ENCODE measurements around the gene GUK1. TPM values are rescaled to one million over a fixed set of nuclear protein-coding genes. Genes with fewer than 3 reads are reported as not detected.
A peak's percentile ranks its signal among the peaks of the same experiment; 100 is the strongest.

Gene GUK1
- total RNA-seq, result 114 and 115 TPM in 2 replicates
- long read RNA-seq, transcript GUK1-201 (9 exons, 1,084 nt), result major isoform, 11 of 15 reads
- long read RNA-seq, partial matches to known transcripts, result 2 of 15 reads
- long read RNA-seq, other reads (novel, unspliced or antisense), result 0 of 15 reads

DNA sequence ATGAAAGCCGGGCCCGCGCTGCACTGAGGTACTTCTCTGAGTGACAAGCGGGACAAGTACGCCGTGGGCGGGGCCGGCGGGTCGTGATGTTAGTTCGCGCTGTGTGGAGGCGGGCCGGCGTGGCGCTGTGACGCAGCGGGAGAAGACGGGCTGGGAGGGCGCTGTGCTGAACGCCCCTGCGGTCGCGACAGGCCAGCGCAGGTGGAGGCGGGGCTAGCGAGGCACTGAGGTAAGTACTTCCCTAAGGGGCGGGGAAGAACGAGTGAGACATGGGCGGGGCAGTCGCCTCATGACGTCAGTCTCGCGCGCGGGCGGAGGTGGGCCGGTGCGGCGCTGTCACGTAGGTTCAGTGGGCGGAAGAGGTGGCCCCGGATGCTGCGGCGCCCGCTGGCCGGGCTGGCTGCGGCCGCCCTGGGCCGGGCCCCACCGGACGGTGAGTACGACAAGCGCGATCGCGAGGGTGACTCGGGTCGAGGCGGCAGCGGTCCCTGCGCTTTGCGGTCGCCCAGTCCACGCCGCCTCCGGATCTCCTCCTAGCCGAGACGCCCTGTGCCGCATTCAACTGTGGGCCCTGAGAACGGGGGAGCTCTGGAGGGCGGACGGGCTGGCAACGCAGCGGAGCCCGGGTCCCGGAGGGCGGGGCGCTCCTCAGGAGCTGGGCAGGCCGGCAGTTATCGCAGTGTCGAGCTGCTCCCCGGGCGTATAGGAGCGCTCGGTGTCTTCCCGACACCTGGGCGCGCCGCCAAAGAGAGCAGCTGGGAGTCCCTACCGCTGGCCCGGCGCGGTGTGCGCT is at the start of gene GUK1:
TSS of gene GUK1 (plus strand) at position 349 of the 793 bp plus-strand sequence. CDS start at position 373, 24 bp downstream.
- no peaks in the 10 kb centered on the region for H3K36me3 Mint-ChIP-seq (ENCODE audit: low read depth)
- no peaks in the 10 kb centered on the region for H3K9me3 Mint-ChIP-seq
- H3K27ac Mint-ChIP-seq (ENCODE audit: unreplicated experiment), result peak within 1 kb of the TSS; percentile 81
- H3K4me3 Mint-ChIP-seq, result peak within 1 kb of the TSS; percentile 93
- peaks cover 17% of the 10 kb centered on the region for H3K4me1 Mint-ChIP-seq
- peaks cover 44% of the 10 kb centered on the region for H3K27me3 Mint-ChIP-seq (ENCODE audit: low read depth)
- DNase-seq (ENCODE audit: low read depth, low spot score), result peak; percentile 98
- TF ChIP-seq, protein P1, sequence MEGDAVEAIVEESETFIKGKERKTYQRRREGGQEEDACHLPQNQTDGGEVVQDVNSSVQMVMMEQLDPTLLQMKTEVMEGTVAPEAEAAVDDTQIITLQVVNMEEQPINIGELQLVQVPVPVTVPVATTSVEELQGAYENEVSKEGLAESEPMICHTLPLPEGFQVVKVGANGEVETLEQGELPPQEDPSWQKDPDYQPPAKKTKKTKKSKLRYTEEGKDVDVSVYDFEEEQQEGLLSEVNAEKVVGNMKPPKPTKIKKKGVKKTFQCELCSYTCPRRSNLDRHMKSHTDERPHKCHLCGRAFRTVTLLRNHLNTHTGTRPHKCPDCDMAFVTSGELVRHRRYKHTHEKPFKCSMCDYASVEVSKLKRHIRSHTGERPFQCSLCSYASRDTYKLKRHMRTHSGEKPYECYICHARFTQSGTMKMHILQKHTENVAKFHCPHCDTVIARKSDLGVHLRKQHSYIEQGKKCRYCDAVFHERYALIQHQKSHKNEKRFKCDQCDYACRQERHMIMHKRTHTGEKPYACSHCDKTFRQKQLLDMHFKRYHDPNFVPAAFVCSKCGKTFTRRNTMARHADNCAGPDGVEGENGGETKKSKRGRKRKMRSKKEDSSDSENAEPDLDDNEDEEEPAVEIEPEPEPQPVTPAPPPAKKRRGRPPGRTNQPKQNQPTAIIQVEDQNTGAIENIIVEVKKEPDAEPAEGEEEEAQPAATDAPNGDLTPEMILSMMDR (conservative IDR thresholded peaks at IDR 0.05), result peak; percentile 45

- Mint-ChIP-seq H3K9me3 (peaks cover 9% of the 10 kb centered on the region), H3K27me3 (ENCODE audit: low read depth) (no peaks in the 10 kb centered on the region), H3K27ac (ENCODE audit: unreplicated experiment) (peak overlapping the region; percentile 50), H3K4me3 (peak overlapping the region; percentile 23), H3K4me1 (peaks cover 47% of the 10 kb centered on the region), H3K36me3 (ENCODE audit: low read depth) (peaks cover 30% of the 10 kb centered on the region)
- TF ChIP-seq, protein P1 (conservative IDR thresholded peaks at IDR 0.05), result no peak
- DNase-seq (ENCODE audit: low read depth, low spot score), result no peak
Measured at GRCh38 chr1:228090613-228091081, 49.4 kb upstream of the GUK1 start.

- DNase-seq (ENCODE audit: low read depth, low spot score), result no peak
- Mint-ChIP-seq H3K4me3 (peak overlapping the region; percentile 26), H3K9me3 (peaks cover 11% of the 10 kb centered on the region), H3K36me3 (ENCODE audit: low read depth) (peaks cover 34% of the 10 kb centered on the region), H3K27me3 (ENCODE audit: low read depth) (no peaks in the 10 kb centered on the region), H3K4me1 (peaks cover 46% of the 10 kb centered on the region), H3K27ac (ENCODE audit: unreplicated experiment) (no peak overlapping the region)
- TF ChIP-seq, protein P1 (conservative IDR thresholded peaks at IDR 0.05), result no peak
Measured at GRCh38 chr1:228091084-228091483, 49.0 kb upstream of the GUK1 start.

GRCh38 chr1:228092342-228093049 is 47.6 kb upstream of the GUK1 start:
- Mint-ChIP-seq H3K4me3 (no peak overlapping the region), H3K27me3 (ENCODE audit: low read depth) (no peaks in the 10 kb centered on the region), H3K36me3 (ENCODE audit: low read depth) (peaks cover 38% of the 10 kb centered on the region), H3K4me1 (peaks cover 36% of the 10 kb centered on the region), H3K27ac (ENCODE audit: unreplicated experiment) (no peak overlapping the region), H3K9me3 (peaks cover 11% of the 10 kb centered on the region)
- TF ChIP-seq, protein P1 (conservative IDR thresholded peaks at IDR 0.05), result no peak
- DNase-seq (ENCODE audit: low read depth, low spot score), result no peak

DNA sequence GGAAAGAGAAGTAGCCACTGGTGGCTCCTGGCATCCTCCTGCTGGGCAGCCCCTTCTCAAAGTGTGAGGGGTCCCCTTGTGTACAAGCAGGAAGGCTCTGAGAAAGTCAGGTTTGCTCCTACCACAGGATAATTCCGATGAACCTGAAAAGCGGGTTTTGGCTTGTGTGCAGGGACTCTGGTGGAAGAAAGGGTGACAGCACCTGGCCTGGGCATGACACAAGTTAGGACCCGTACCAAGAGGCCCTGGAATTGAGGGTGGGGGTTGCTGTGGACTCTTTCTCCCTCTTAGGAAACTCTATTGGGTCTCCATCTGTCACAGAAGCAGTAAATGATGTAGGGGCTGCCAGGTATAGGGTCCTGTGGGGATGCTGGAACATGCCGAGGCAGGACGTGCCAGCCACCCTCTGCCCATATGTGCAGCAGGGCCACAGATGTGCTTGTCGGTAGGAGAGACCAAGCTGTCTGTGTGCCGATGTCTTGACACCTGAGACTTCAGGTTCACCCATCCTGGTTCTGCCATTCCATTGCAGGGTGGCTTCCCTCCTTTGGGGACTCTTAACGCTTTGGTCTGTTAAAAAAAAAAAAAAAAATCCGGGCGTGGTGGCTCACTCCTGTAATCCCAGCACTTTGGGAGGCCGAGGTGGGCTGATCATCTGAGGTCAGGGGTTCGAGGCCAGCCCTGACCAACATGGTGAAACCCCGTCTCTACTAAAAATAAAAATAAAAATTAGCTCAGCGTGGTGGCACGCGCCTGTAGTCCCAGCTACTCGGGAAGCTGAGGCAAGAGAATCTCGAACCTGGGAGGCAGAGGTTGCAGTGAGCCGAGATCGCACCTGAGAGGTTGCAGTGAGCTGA is 46.8 kb upstream of the GUK1 start:
- Mint-ChIP-seq H3K36me3 (ENCODE audit: low read depth) (peaks cover 38% of the 10 kb centered on the region), H3K27me3 (ENCODE audit: low read depth) (no peaks in the 10 kb centered on the region), H3K4me1 (peaks cover 29% of the 10 kb centered on the region), H3K4me3 (no peak overlapping the region), H3K27ac (ENCODE audit: unreplicated experiment) (no peak overlapping the region), H3K9me3 (peaks cover 11% of the 10 kb centered on the region)
- TF ChIP-seq, protein P1 (conservative IDR thresholded peaks at IDR 0.05), result no peak
- no peak for DNase-seq (ENCODE audit: low read depth, low spot score)
